Liver (tissue), 9 donors: ENCODE data around the gene INTS6L. TPM values are rescaled to one million over a fixed set of nuclear protein-coding genes. Genes with fewer than 3 reads are reported as not detected.

Experiments
- DNase-seq: peaks from one replicate; pipeline ENCODE4 v3.0.0-alpha.2; 2017; ENCODE audit warnings: low spot score
- H3K27ac ChIP-seq, 2 donors: one replicate each; pipeline ENCODE4 v1.7.0; 2013; ENCODE audit warnings: inconsistent platforms in 2 of 2, low read length in 2 of 2, control low read depth in 1 of 2, low read depth in 1 of 2, mild to moderate bottlenecking in 1 of 2
- H3K27me3 ChIP-seq, 4 donors: one replicate each; pipeline versions ENCODE4 v1.6.1 to v1.7.0; 2013; ENCODE audit warnings: low read length in 3 of 4, inconsistent platforms in 1 of 4, mild to moderate bottlenecking in 1 of 4, moderate library complexity in 1 of 4; ENCODE audit not compliant: control insufficient read depth in 4 of 4, insufficient read depth in 4 of 4
- H3K36me3 ChIP-seq, 4 donors: one replicate each; pipeline versions ENCODE4 v1.6.1 to v1.7.0; 2013; ENCODE audit warnings: low read length in 3 of 4, mild to moderate bottlenecking in 3 of 4, low read depth in 1 of 4, moderate library complexity in 1 of 4; ENCODE audit not compliant: control insufficient read depth in 4 of 4, insufficient read depth in 3 of 4
- H3K4me1 ChIP-seq, 4 donors: one replicate each; pipeline versions ENCODE4 v1.6.1 to v1.7.0; 2013; ENCODE audit warnings: low read length in 3 of 4, mild to moderate bottlenecking in 3 of 4, moderate library complexity in 1 of 4; ENCODE audit not compliant: control insufficient read depth in 4 of 4, insufficient read depth in 4 of 4
- H3K4me3 ChIP-seq, 3 donors: one replicate each; pipeline versions ENCODE4 v1.6.1 to v1.7.0; 2013; ENCODE audit warnings: low read length in 3 of 3, control low read depth in 1 of 3, low read depth in 1 of 3, mild to moderate bottlenecking in 1 of 3
- H3K9ac ChIP-seq, 2 donors: one replicate each; pipeline ENCODE4 v1.7.0; 2013; ENCODE audit warnings: low read length in 2 of 2, mild to moderate bottlenecking in 2 of 2, moderate library complexity in 2 of 2, control low read depth in 1 of 2, low read depth in 1 of 2
- H3K9me3 ChIP-seq, 4 donors: one replicate each; pipeline versions ENCODE4 v1.6.1 to v1.7.0; 2013; ENCODE audit warnings: low read length in 3 of 4; ENCODE audit not compliant: control insufficient read depth in 4 of 4
- EGR1 ChIP-seq, 2 donors: IDR thresholded peaks; 2 replicates each; pipeline ENCODE4 v1.6.1; 2016 to 2018; ENCODE audit warnings: antibody characterized with exemption in 2 of 2, low read depth in 2 of 2
- FOXA2 ChIP-seq: IDR thresholded peaks from 2 replicates; pipeline ENCODE4 v1.6.1; 2016; ENCODE audit warnings: antibody characterized with exemption
- GABPA ChIP-seq, 2 donors: IDR thresholded peaks in 1 of 2; conservative IDR thresholded peaks in 1 of 2; 2 replicates each; pipeline ENCODE4 v1.6.1; 2016; ENCODE audit warnings: antibody characterized with exemption in 2 of 2, mild to moderate bottlenecking in 1 of 2, moderate library complexity in 1 of 2
- HNF4A ChIP-seq, 2 donors: conservative IDR thresholded peaks; 2 replicates each; pipeline ENCODE4 v1.6.1; 2016; ENCODE audit warnings: antibody characterized with exemption in 2 of 2, mild to moderate bottlenecking in 2 of 2
- HNF4G ChIP-seq: IDR thresholded peaks from 2 replicates; pipeline ENCODE4 v1.6.1; 2016; ENCODE audit warnings: antibody characterized with exemption
- JUND ChIP-seq, 2 donors: IDR thresholded peaks; 2 replicates each; pipeline ENCODE4 v1.6.1; 2016; ENCODE audit warnings: antibody characterized with exemption in 2 of 2
- NR2F2 ChIP-seq: IDR thresholded peaks from 2 replicates; pipeline ENCODE4 v1.6.1; 2016; ENCODE audit warnings: antibody characterized with exemption
- RAD21 ChIP-seq, 2 donors: IDR thresholded peaks; 2 replicates each; pipeline ENCODE4 v1.6.1; 2016; ENCODE audit warnings: antibody characterized with exemption in 2 of 2, mild to moderate bottlenecking in 2 of 2
- RXRA ChIP-seq, 2 donors: IDR thresholded peaks; 2 replicates each; pipeline ENCODE4 v1.6.1; 2017 to 2018; ENCODE audit warnings: antibody characterized with exemption in 2 of 2, mild to moderate bottlenecking in 1 of 2
- SP1 ChIP-seq: IDR thresholded peaks from 2 replicates; pipeline ENCODE4 v1.6.1; 2018; ENCODE audit warnings: antibody characterized with exemption, mild to moderate bottlenecking
- TAF1 ChIP-seq: conservative IDR thresholded peaks from 2 replicates; pipeline ENCODE4 v1.6.1; 2016; ENCODE audit warnings: antibody characterized with exemption, mild to moderate bottlenecking
- YY1 ChIP-seq: IDR thresholded peaks from 2 replicates; pipeline ENCODE4 v1.6.1; 2016; ENCODE audit warnings: antibody characterized with exemption, mild to moderate bottlenecking
- WGBS: extraction: QIAGEN DNeasy Blood & Tissue Kit; methylation state at CpG from one replicate; pipeline ENCODE4 v1.1.7; 2013; 5-methylcytosine and 5-hydroxymethylcytosine counted together
- polyA plus RNA-seq, 2 donors: library from polyadenylated mRNA; stranded (reverse) in 1 of 2; unstranded in 1 of 2; fragments of 200-250 nt in 1 of 2; fragments of >200 nt in 1 of 2; fragmentation: Nextera tagmentation in 1 of 2; extraction: Ambion mirVana in 1 of 2; gene quantifications; one replicate each; pipeline versions ENCODE4 v1.2.1 to v1.2.3, GENCODE V29; 2013 to 2015
- total RNA-seq, 2 donors: library from RNA; depleted of rRNA; stranded (reverse); fragments of >200 nt; gene quantifications; one replicate each; pipeline ENCODE4 v1.2.3, GENCODE V29; 2014
- TF ChIP-seq, protein P1 (sequence below): IDR thresholded peaks from 2 replicates; pipeline ENCODE4 v1.6.1; 2016; ENCODE audit warnings: antibody characterized with exemption
- TF ChIP-seq, protein P2 (sequence below): fragments of 150-350 bp; IDR thresholded peaks from 2 replicates; pipeline ENCODE4 v1.5.1; 2017; ENCODE audit warnings: improper control_type of control experiment, low read depth, low read length; ENCODE audit not compliant: missing input control
- TF ChIP-seq, protein P3 (sequence below): IDR thresholded peaks from 2 replicates; pipeline ENCODE4 v1.6.1; 2016; ENCODE audit warnings: antibody characterized with exemption
- donor health status: healthy.
- donor health status: healthy.
- donor health status: healthy.
- donor health status: healthy.
- donor health status: healthy.

The INTS6L gene
- total and polyA plus RNA-seq, 4 donors = 0.49 to 8.2 (median 1.2) TPM

DNA sequence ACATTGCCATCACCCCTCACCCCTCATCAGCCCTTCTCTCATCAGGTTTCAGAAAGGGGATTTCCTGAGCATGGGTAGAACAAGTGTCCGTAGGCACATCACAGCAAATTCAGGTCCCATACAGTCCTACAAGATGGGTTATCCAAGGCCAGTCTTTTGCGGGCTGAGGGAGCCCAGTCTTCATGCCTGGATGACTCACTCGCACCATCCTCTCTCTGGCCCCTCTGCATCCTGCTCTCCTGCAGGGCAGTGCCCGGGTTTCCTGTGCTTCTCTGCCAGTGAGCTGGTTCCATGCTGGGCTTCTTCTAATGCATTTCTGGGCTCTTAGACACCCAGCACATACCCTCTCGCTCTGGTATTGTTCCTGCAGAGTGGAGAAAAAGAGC, 7.3 kb upstream of the INTS6L start:
- 92% methylated on average over 5 of the region's 5 CpGs for WGBS
- no peak overlapping the region for H3K27ac ChIP-seq
- no peaks in the 10 kb centered on the region for H3K4me1 ChIP-seq
- H3K4me3 ChIP-seq = no peak overlapping the region
- DNase-seq = no peak
- H3K27me3 ChIP-seq = peaks cover 0 to 3% (median 0%) of the 10 kb centered on the region in 4 donors
- H3K9ac ChIP-seq = no peak overlapping the region
- TF ChIP-seq HNF4G = no peak
- no peak for TF ChIP-seq NR2F2
- TF ChIP-seq RAD21 (IDR thresholded peaks at IDR 0.05) = no peak
- no peak for TF ChIP-seq GABPA (IDR thresholded peaks at IDR 0.05 in 1 of 2, conservative IDR thresholded peaks at IDR 0.05 in 1 of 2)
- TF ChIP-seq, protein P1, sequence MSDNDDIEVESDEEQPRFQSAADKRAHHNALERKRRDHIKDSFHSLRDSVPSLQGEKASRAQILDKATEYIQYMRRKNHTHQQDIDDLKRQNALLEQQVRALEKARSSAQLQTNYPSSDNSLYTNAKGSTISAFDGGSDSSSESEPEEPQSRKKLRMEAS = no peak
- TF ChIP-seq HNF4A (conservative IDR thresholded peaks at IDR 0.05) = no peak
- TF ChIP-seq RXRA (IDR thresholded peaks at IDR 0.05) = no peak
- no peak for TF ChIP-seq FOXA2
- no peak for TF ChIP-seq SP1
- no peak for TF ChIP-seq TAF1
- TF ChIP-seq, protein P2, sequence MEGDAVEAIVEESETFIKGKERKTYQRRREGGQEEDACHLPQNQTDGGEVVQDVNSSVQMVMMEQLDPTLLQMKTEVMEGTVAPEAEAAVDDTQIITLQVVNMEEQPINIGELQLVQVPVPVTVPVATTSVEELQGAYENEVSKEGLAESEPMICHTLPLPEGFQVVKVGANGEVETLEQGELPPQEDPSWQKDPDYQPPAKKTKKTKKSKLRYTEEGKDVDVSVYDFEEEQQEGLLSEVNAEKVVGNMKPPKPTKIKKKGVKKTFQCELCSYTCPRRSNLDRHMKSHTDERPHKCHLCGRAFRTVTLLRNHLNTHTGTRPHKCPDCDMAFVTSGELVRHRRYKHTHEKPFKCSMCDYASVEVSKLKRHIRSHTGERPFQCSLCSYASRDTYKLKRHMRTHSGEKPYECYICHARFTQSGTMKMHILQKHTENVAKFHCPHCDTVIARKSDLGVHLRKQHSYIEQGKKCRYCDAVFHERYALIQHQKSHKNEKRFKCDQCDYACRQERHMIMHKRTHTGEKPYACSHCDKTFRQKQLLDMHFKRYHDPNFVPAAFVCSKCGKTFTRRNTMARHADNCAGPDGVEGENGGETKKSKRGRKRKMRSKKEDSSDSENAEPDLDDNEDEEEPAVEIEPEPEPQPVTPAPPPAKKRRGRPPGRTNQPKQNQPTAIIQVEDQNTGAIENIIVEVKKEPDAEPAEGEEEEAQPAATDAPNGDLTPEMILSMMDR = no peak
- no peaks in the 10 kb centered on the region for H3K36me3 ChIP-seq
- H3K9me3 ChIP-seq = no peaks in the 10 kb centered on the region

DNA sequence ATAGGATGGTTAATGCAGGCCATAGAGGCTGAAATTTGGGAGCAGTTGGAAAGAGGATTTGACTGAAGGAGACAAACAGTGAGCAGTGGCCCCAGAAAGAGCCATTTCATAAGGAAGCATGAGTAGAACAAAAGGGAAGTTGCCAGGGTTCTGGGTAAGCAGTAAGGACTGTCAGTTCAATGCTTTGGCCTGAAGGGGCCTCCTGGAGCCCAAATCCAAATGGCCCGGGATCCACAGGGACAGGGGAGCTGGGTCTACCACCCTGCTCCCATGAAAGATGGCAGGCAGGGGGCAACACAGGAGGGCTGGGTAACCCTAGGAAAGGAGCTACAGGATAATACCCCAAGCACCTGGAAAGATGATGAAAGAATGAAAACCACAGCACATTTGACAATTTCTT, 4.1 kb upstream of the INTS6L start:
- DNase-seq = no peak
- 36% methylated on average over 1 of the region's 1 CpG for WGBS
- H3K36me3 ChIP-seq = no peaks in the 10 kb centered on the region
- TF ChIP-seq, protein P3, sequence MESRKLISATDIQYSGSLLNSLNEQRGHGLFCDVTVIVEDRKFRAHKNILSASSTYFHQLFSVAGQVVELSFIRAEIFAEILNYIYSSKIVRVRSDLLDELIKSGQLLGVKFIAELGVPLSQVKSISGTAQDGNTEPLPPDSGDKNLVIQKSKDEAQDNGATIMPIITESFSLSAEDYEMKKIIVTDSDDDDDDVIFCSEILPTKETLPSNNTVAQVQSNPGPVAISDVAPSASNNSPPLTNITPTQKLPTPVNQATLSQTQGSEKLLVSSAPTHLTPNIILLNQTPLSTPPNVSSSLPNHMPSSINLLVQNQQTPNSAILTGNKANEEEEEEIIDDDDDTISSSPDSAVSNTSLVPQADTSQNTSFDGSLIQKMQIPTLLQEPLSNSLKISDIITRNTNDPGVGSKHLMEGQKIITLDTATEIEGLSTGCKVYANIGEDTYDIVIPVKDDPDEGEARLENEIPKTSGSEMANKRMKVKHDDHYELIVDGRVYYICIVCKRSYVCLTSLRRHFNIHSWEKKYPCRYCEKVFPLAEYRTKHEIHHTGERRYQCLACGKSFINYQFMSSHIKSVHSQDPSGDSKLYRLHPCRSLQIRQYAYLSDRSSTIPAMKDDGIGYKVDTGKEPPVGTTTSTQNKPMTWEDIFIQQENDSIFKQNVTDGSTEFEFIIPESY = no peak
- TF ChIP-seq HNF4G = no peak
- no peak for TF ChIP-seq FOXA2
- TF ChIP-seq EGR1 (IDR thresholded peaks at IDR 0.05; ENCODE audit: low read depth in 2 of 2) = no peak
- H3K9me3 ChIP-seq = no peaks in the 10 kb centered on the region
- peaks cover 0 to 3% (median 0%) of the 10 kb centered on the region in 4 donors for H3K27me3 ChIP-seq
- no peak overlapping the region for H3K4me3 ChIP-seq
- no peak overlapping the region for H3K9ac ChIP-seq
- H3K27ac ChIP-seq = no peak overlapping the region
- H3K4me1 ChIP-seq = peaks cover 0 to 3% (median 0%) of the 10 kb centered on the region in 4 donors

DNA sequence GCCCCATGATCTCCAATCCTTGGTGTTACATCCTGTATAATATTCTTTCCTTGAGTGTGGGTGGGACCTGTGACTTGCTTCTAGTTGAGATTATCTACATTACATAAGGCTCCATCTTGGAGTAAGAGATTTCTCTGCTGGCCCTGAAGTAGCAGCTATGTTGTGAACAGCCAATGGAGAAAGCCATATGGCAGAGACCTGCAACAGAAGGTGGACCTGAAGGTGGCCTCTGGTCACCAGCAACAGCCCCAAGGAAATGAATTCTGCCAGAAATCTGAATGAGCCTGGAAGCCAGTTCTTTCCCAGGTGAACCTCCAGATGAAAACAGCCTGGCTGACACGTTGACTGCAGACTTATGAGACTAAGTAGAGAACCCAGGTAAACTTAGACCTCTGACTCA, 2.3 kb upstream of the INTS6L start:
- no peak overlapping the region for H3K9ac ChIP-seq
- peaks cover 0 to 3% (median 0%) of the 10 kb centered on the region in 4 donors for H3K4me1 ChIP-seq
- H3K4me3 ChIP-seq = no peak overlapping the region
- WGBS = 93% methylated on average over 1 of the region's 1 CpG
- no peaks in the 10 kb centered on the region for H3K9me3 ChIP-seq
- no peaks in the 10 kb centered on the region for H3K36me3 ChIP-seq
- TF ChIP-seq GABPA (IDR thresholded peaks at IDR 0.05 in 1 of 2, conservative IDR thresholded peaks at IDR 0.05 in 1 of 2) (no peak), JUND (IDR thresholded peaks at IDR 0.05) (no peak), NR2F2 (no peak), RXRA (IDR thresholded peaks at IDR 0.05) (no peak), YY1 (no peak), HNF4A (conservative IDR thresholded peaks at IDR 0.05) (no peak), RAD21 (IDR thresholded peaks at IDR 0.05) (no peak), SP1 (no peak)
- TF ChIP-seq, protein P1 = no peak
- TF ChIP-seq, protein P3 = no peak
- no peak overlapping the region for H3K27ac ChIP-seq
- H3K27me3 ChIP-seq = peaks cover 0 to 3% (median 0%) of the 10 kb centered on the region in 4 donors
- DNase-seq = no peak
